ENCODE data around the gene DHH.

Gene DHH

DNA sequence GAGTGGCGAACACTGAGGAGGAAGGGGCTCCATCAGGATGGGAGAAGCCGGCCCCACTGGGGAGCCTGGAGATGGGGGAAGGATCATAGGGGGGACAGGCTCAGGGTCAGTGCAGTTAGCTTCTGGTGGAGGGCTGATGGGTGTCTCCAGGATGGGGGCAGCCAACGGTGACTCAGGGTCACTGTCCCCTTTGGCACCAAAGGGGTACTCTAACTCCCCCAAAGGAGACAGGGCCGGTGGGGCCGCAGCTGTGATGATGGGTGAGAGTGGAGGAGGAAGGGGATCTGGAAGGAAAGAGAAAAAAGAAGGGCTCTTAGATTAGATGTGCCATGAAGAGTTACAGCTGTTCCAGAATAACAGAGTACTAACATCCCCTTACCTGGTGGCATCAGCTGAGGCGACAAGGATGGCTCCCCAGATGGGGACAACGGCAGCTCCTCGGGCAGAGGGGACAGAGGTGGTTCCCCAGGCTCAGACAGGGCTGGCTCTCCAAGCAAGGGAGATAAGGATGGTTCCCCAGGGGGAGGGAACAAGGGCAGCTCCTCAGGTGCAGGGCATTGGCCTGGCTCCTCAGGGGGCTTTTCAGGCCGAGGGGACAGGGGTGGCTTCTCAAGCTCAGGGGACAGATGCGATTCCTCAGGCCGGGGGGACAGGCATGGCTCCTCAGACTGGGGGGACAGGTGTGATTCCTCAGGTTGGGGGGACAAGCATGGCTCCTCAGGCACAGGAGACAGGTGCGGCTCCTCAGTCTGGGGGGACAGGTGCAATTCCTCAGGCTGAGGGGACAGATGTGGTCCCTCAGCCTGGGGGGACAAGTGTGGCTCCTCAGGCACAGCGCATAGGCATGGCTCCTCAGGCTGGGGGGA is 43.9 kb downstream of the DHH start:
- Histone ChIP-seq H3K36me3 (ENCODE audit: control insufficient read depth, insufficient read depth, low read length) (peaks cover 87% of the 10 kb centered on the region), H3K4me3 (ENCODE audit: insufficient read depth, low read depth, low read length) (no peak overlapping the region), H3K9me3 (ENCODE audit: control insufficient read depth, low read length) (no peaks in the 10 kb centered on the region), H3K4me1 (ENCODE audit: control insufficient read depth, insufficient read depth, low read length) (peaks cover under 1% of the 10 kb centered on the region), H3K27me3 (ENCODE audit: control insufficient read depth, insufficient read depth, low read length, poor library complexity, severe bottlenecking) (no peaks in the 10 kb centered on the region), H3K27ac (ENCODE audit: insufficient read depth, low read depth, low read length, poor library complexity, severe bottlenecking) (no peak overlapping the region)
- 95 to 98% methylated on average over 13 of the region's 13 CpGs for WGBS, 2 experiments

GRCh38 chr12:49049566-49050224 is 44.9 kb downstream of the DHH start:
- no peak overlapping the region for H3K4me3 ChIP-seq (ENCODE audit: insufficient read depth, low read depth, low read length)
- no peaks in the 10 kb centered on the region for H3K27me3 ChIP-seq (ENCODE audit: control insufficient read depth, insufficient read depth, low read length, poor library complexity, severe bottlenecking)
- no peaks in the 10 kb centered on the region for H3K4me1 ChIP-seq (ENCODE audit: control insufficient read depth, insufficient read depth, low read length)
- no peaks in the 10 kb centered on the region for H3K9me3 ChIP-seq (ENCODE audit: control insufficient read depth, low read length)
- WGBS, 2 experiments: 95 to 97% methylated on average over 20 of the region's 20 CpGs
- H3K36me3 ChIP-seq (ENCODE audit: control insufficient read depth, insufficient read depth, low read length): peaks cover 94% of the 10 kb centered on the region
- H3K27ac ChIP-seq (ENCODE audit: insufficient read depth, low read depth, low read length, poor library complexity, severe bottlenecking): no peak overlapping the region

- WGBS, 2 experiments: 95 to 96% methylated on average over 10 of the region's 10 CpGs
- Histone ChIP-seq H3K27me3 (ENCODE audit: control insufficient read depth, insufficient read depth, low read length, poor library complexity, severe bottlenecking) (no peaks in the 10 kb centered on the region), H3K27ac (ENCODE audit: insufficient read depth, low read depth, low read length, poor library complexity, severe bottlenecking) (no peak overlapping the region), H3K4me3 (ENCODE audit: insufficient read depth, low read depth, low read length) (no peak overlapping the region), H3K4me1 (ENCODE audit: control insufficient read depth, insufficient read depth, low read length) (no peaks in the 10 kb centered on the region), H3K9me3 (ENCODE audit: control insufficient read depth, low read length) (no peaks in the 10 kb centered on the region), H3K36me3 (ENCODE audit: control insufficient read depth, insufficient read depth, low read length) (peaks cover 90% of the 10 kb centered on the region)
Observed at GRCh38 chr12:49048953-49049352, 45.6 kb downstream of the DHH start.

- H3K36me3 ChIP-seq (ENCODE audit: control insufficient read depth, insufficient read depth, low read length): peaks cover 91% of the 10 kb centered on the region
- no peak overlapping the region for H3K4me3 ChIP-seq (ENCODE audit: insufficient read depth, low read depth, low read length)
- 92 to 93% methylated on average over 12 of the region's 12 CpGs for WGBS, 2 experiments
Observed at GRCh38 chr12:49046129-49046895, 48.3 kb downstream of the DHH start.

GRCh38 chr12:49044660-49045059 is 49.9 kb downstream of the DHH start:
- H3K27ac ChIP-seq (ENCODE audit: insufficient read depth, low read depth, low read length, poor library complexity, severe bottlenecking): no peak overlapping the region
- H3K36me3 ChIP-seq (ENCODE audit: control insufficient read depth, insufficient read depth, low read length): peaks cover 91% of the 10 kb centered on the region
- no peak overlapping the region for H3K4me3 ChIP-seq (ENCODE audit: insufficient read depth, low read depth, low read length)
- no peaks in the 10 kb centered on the region for H3K27me3 ChIP-seq (ENCODE audit: control insufficient read depth, insufficient read depth, low read length, poor library complexity, severe bottlenecking)
- no peaks in the 10 kb centered on the region for H3K4me1 ChIP-seq (ENCODE audit: control insufficient read depth, insufficient read depth, low read length)
- H3K9me3 ChIP-seq (ENCODE audit: control insufficient read depth, low read length): no peaks in the 10 kb centered on the region
- WGBS, 2 experiments: 96 to 97% methylated on average over 12 of the region's 12 CpGs

More at GRCh38 chr12:49046129-49046895, 48.3 kb downstream of the DHH start:
- Histone ChIP-seq H3K9me3 (ENCODE audit: control insufficient read depth, low read length) (no peaks in the 10 kb centered on the region), H3K4me1 (ENCODE audit: control insufficient read depth, insufficient read depth, low read length) (no peaks in the 10 kb centered on the region), H3K27me3 (ENCODE audit: control insufficient read depth, insufficient read depth, low read length, poor library complexity, severe bottlenecking) (no peaks in the 10 kb centered on the region), H3K27ac (ENCODE audit: insufficient read depth, low read depth, low read length, poor library complexity, severe bottlenecking) (no peak overlapping the region)

- 69 to 70% methylated on average over 11 of the region's 11 CpGs for WGBS, 2 experiments
- Histone ChIP-seq H3K36me3 (ENCODE audit: control insufficient read depth, insufficient read depth, low read length) (peaks cover 91% of the 10 kb centered on the region), H3K27ac (ENCODE audit: insufficient read depth, low read depth, low read length, poor library complexity, severe bottlenecking) (no peak overlapping the region), H3K27me3 (ENCODE audit: control insufficient read depth, insufficient read depth, low read length, poor library complexity, severe bottlenecking) (no peaks in the 10 kb centered on the region), H3K9me3 (ENCODE audit: control insufficient read depth, low read length) (no peaks in the 10 kb centered on the region), H3K4me1 (ENCODE audit: control insufficient read depth, insufficient read depth, low read length) (no peaks in the 10 kb centered on the region), H3K4me3 (ENCODE audit: insufficient read depth, low read depth, low read length) (no peak overlapping the region)
Observed at GRCh38 chr12:49043856-49044258, 50.7 kb downstream of the DHH start.

DNA sequence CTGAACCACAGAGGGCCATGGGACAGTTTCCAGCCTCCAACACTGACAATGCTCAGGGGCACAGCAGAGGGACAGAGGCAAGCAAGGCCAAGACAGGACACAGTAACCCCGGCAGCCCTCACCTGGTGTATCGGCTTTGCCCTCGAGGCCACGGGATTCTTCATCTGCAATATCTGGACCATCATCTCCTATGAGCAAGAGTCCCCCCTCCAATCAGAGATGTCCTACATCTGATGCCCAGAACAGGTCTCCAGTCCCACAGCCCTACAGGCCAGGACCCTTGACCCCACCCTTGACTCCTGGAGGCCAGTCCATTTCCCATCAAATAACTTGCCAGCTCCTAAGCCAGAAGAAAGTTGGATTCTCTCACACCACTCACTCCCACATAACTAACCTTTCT is 51.4 kb downstream of the DHH start:
- H3K36me3 ChIP-seq (ENCODE audit: control insufficient read depth, insufficient read depth, low read length): peaks cover 91% of the 10 kb centered on the region
- no peaks in the 10 kb centered on the region for H3K27me3 ChIP-seq (ENCODE audit: control insufficient read depth, insufficient read depth, low read length, poor library complexity, severe bottlenecking)
- WGBS, 2 experiments: 95% methylated on average over 4 of the region's 4 CpGs
- H3K9me3 ChIP-seq (ENCODE audit: control insufficient read depth, low read length): no peaks in the 10 kb centered on the region
- H3K27ac ChIP-seq (ENCODE audit: insufficient read depth, low read depth, low read length, poor library complexity, severe bottlenecking): no peak overlapping the region
- no peak overlapping the region for H3K4me3 ChIP-seq (ENCODE audit: insufficient read depth, low read depth, low read length)
- no peaks in the 10 kb centered on the region for H3K4me1 ChIP-seq (ENCODE audit: control insufficient read depth, insufficient read depth, low read length)

DNA sequence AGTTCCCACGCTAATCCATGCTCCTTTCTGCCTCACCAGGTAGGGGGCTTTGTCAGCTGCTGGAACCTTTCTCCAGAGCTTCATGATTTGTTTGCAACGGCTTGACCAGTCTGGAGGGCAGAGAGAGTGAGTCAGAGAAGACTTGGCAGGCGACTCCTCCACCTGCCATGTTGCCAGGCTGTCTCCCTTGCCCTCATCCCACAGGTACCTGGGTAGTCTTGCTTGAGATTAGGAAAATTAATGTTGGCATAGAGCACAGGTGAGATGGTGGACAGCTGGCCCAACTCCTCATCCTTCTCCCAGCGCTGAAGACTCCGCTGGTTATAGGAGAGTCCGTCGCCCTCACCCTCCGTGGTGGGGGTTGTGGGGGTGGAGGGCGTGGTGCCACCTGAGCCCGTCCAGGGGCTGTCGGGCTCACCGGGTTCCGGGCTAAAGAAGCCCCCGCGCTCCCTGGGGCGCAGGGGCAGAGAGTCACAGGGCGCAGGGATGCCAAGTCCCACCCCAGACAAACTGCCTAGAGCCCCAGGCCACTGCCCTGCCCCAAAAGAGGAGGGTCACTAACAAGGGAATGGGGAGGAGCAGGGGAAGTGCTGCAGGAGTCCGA is 52.6 kb downstream of the DHH start:
- H3K27me3 ChIP-seq (ENCODE audit: control insufficient read depth, insufficient read depth, low read length, poor library complexity, severe bottlenecking): no peaks in the 10 kb centered on the region
- H3K9me3 ChIP-seq (ENCODE audit: control insufficient read depth, low read length): no peaks in the 10 kb centered on the region
- 93 to 97% methylated on average over 18 of the region's 18 CpGs for WGBS, 2 experiments
- H3K27ac ChIP-seq (ENCODE audit: insufficient read depth, low read depth, low read length, poor library complexity, severe bottlenecking): no peak overlapping the region
- no peak overlapping the region for H3K4me3 ChIP-seq (ENCODE audit: insufficient read depth, low read depth, low read length)
- no peaks in the 10 kb centered on the region for H3K4me1 ChIP-seq (ENCODE audit: control insufficient read depth, insufficient read depth, low read length)
- H3K36me3 ChIP-seq (ENCODE audit: control insufficient read depth, insufficient read depth, low read length): peaks cover 93% of the 10 kb centered on the region

GRCh38 chr12:49041036-49041880 is 53.3 kb downstream of the DHH start:
- Histone ChIP-seq H3K9me3 (ENCODE audit: control insufficient read depth, low read length) (no peaks in the 10 kb centered on the region), H3K36me3 (ENCODE audit: control insufficient read depth, insufficient read depth, low read length) (peaks cover 86% of the 10 kb centered on the region), H3K4me3 (ENCODE audit: insufficient read depth, low read depth, low read length) (no peak overlapping the region), H3K4me1 (ENCODE audit: control insufficient read depth, insufficient read depth, low read length) (no peaks in the 10 kb centered on the region), H3K27ac (ENCODE audit: insufficient read depth, low read depth, low read length, poor library complexity, severe bottlenecking) (no peak overlapping the region), H3K27me3 (ENCODE audit: control insufficient read depth, insufficient read depth, low read length, poor library complexity, severe bottlenecking) (no peaks in the 10 kb centered on the region)
- 97% methylated on average over 31 of the region's 31 CpGs for WGBS, 2 experiments

All from ectodermal cell (in vitro differentiated cells).